Spinal cord (tissue), 10 donors: ENCODE data around the gene MCUB. TPM values are rescaled to one million over a fixed set of nuclear protein-coding genes. Genes with fewer than 3 reads are reported as not detected.
"Not testable (repeated sequence)": the region's sequence is repeated elsewhere in the genome, so short reads cannot be mapped to it uniquely, and the experiment has no call there.

Experiments
- DNase-seq, 6 donors: peaks; one replicate each; pipeline versions ENCODE4 v3.0.0 to v3.0.0-alpha.2; 2013 to 2015; ENCODE audit warnings: low spot score in 6 of 6, low read depth in 4 of 6
- H3K27ac ChIP-seq: one replicate; pipeline ENCODE4 v1.5.1; 2013; ENCODE audit warnings: low read depth, low read length, control low read depth
- H3K27me3 ChIP-seq: one replicate; pipeline ENCODE4 v1.6.1; 2013; ENCODE audit warnings: low read length; ENCODE audit not compliant: control insufficient read depth, insufficient read depth
- H3K36me3 ChIP-seq: one replicate; pipeline ENCODE4 v1.6.1; 2013; ENCODE audit warnings: low read length; ENCODE audit not compliant: control insufficient read depth, insufficient read depth
- H3K4me1 ChIP-seq: one replicate; pipeline ENCODE4 v1.6.1; 2013; ENCODE audit warnings: low read length; ENCODE audit not compliant: control insufficient read depth, insufficient read depth
- H3K4me3 ChIP-seq: one replicate; pipeline ENCODE4 v1.5.1; 2013; ENCODE audit warnings: low read depth, low read length, control low read depth
- H3K9me3 ChIP-seq: one replicate; pipeline ENCODE4 v1.6.1; 2013; ENCODE audit warnings: low read length; ENCODE audit not compliant: control insufficient read depth, insufficient read depth
- WGBS: methylation state at CpG from one replicate; pipeline ENCODE4 v1.1.5; 2013; ENCODE audit warnings: missing lambda C conversion rate; ENCODE audit not compliant: insufficient coverage; 5-methylcytosine and 5-hydroxymethylcytosine counted together
- polyA plus RNA-seq, 2 donors: library from polyadenylated mRNA; unstranded; fragments of 120-200 nt; gene quantifications; one replicate each; pipeline ENCODE4 v1.2.1, GENCODE V29; 2013; ENCODE audit not compliant: insufficient read length in 2 of 2
- total RNA-seq, 2 donors: library from RNA; depleted of rRNA in 1 of 2; stranded (reverse); fragments of 120-200 nt in 1 of 2; fragments of >200 nt in 1 of 2; gene quantifications; one replicate each; pipeline versions ENCODE4 v1.2.3 to v1.2.4, GENCODE V29; 2013 to 2014
- donor health status: healthy.

Gene MCUB
- total and polyA plus RNA-seq, 4 donors: 9.4 to 21.7 (median 18.8) TPM

DNA sequence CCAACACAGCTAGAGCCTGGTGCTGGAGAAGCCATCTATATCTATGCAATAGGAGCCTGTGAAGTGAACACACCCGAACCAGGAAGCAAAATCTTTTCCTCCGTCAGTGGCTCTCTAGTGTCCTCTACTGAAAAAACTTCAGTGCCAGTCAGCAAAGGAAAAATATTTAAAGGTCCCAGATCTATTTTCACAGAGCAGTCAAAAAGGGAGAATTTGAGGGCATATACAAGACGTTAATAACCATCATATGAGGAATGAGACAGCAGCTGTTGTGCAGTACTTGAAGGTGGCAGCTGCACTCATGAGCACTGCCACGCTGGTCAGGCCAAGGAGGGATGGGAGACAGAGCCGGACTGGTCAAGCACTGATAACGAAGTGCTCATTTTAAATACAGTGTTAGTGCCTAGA, 14.4 kb downstream of the MCUB start:
- 61% methylated on average over 6 of the region's 6 CpGs for WGBS

DNA sequence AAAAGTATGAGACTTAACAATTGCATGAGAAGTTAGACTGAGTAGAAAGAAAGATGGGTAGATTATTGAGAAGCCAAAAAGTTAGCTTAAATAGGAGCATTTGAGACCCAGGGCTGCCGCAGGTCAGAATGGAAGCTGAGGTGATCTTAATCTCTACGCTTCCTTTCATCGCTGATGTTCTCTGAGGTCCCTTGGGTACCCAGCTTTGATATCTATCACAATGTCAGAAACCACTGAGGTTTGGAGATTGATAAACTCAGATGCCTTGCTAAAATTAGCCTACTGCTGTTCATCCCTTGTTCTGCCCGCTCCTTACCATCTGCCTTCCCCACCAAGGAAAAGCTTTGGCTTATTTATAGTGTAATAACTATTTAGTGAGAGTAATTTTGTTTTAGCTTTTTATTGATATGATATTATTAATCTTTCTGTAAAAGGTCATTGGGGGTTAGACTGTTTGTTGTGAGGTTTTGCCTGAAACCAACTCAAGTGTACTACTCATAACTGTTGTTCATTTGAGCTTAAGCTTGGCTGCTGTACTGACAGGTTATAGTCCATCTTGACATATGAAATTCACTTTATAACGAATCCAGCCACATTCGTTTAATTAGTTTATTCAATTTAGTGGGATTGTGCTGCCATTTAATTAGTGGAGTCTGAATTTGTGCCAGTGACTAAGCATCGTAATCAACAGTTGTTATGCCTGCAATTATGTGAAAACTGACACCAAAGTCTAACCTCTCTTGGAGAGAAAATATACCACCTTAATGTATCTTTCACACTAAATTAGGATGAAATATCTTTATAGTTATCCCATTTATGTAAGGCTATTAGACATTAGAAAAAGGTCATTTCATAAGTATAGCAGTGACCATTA, 15.1 kb downstream of the MCUB start:
- H3K9me3 ChIP-seq: no peaks in the 10 kb centered on the region
- DNase-seq: peak in 1 of 6 donors; percentile 46
- WGBS: 100% methylated on average over 3 of the region's 7 CpGs

More for the DNA sequence above, 14.4 kb downstream of the MCUB start:
- Histone ChIP-seq H3K9me3 (no peaks in the 10 kb centered on the region), H3K4me3 (no peak overlapping the region), H3K27ac (no peak overlapping the region), H3K27me3 (no peaks in the 10 kb centered on the region), H3K36me3 (no peaks in the 10 kb centered on the region), H3K4me1 (no peaks in the 10 kb centered on the region)
- peak in 2 of 6 donors; percentile 33 to 47 for DNase-seq

DNA sequence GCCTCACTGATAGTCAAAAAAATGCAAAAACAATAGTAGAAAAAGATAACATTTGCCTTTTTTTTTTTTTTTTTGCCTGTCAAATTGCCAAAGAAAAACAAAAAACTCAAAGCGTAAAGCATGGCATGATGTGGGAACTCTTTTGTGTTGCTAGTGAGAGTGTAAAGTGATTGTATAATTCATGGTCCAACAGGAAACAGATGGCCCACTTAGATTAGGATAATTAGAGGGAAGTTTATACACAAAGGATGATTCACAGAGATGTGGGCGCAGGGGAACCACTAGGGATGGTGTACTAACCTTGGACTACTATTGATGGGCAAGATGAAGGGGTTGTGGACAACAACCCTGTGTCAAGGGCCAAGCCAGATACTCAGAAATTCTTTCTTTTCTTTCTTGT, 16.4 kb downstream of the MCUB start:
- no peaks in the 10 kb centered on the region for H3K9me3 ChIP-seq
- 38% methylated on average over 2 of the region's 2 CpGs for WGBS
- no peaks in the 10 kb centered on the region for H3K4me1 ChIP-seq
- no peaks in the 10 kb centered on the region for H3K27me3 ChIP-seq
- H3K27ac ChIP-seq: no peak overlapping the region
- H3K36me3 ChIP-seq: no peaks in the 10 kb centered on the region
- no peak overlapping the region for H3K4me3 ChIP-seq
- DNase-seq: peak in 2 of 6 donors; percentile 28 to 68

More for the DNA sequence above, 15.1 kb downstream of the MCUB start:
- Histone ChIP-seq H3K27ac (no peak overlapping the region), H3K4me3 (no peak overlapping the region), H3K36me3 (no peaks in the 10 kb centered on the region), H3K27me3 (no peaks in the 10 kb centered on the region), H3K4me1 (no peaks in the 10 kb centered on the region)

DNA sequence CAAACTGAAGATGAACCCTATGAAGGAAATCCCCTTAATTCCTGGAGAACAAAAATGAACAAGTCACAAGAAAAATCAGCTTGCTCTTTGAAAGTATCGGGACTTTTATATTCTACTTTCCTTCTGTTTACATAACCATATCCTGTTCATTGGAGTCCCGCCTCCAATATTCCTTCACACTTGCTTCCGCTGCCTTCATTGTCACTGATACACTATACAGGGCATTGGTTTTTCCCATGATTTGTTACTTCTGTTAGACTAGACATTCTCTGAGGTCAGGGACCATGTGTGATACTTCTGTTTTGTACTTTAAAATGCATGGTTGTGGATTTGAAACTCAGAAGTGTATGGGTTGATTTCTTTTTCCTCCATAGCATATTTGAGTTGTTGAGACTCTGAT, 18.8 kb downstream of the MCUB start:
- no peaks in the 10 kb centered on the region for H3K36me3 ChIP-seq
- no peak overlapping the region for H3K27ac ChIP-seq
- DNase-seq: no peak
- no peak overlapping the region for H3K4me3 ChIP-seq
- no CpG with 5 or more reads among the region's 3 CpGs for WGBS
- H3K27me3 ChIP-seq: no peaks in the 10 kb centered on the region
- no peaks in the 10 kb centered on the region for H3K9me3 ChIP-seq
- H3K4me1 ChIP-seq: no peaks in the 10 kb centered on the region

DNA sequence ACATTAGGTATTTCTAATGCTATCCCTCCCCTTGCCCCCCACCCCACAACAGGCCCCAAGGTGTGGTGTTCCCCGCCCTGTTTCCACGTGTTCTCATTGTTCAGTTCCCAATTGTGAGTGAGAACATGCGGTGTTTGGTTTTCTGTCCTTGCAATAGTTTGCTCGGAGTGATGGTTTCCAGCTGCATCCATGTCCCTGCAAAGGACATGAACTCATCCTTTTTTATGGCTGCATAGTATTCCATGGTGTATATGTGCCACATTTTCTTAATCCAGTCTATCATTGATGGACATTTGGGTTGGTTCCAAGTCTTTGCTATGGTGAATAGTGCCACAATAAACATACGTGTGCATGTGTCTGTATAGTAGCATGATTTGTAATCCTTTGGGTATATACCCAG, 20.0 kb downstream of the MCUB start:
- H3K9me3 ChIP-seq, H3K27ac ChIP-seq, H3K4me1 ChIP-seq, H3K36me3 ChIP-seq, DNase-seq, H3K27me3 ChIP-seq, H3K4me3 ChIP-seq: not testable (repeated sequence)
- no CpG with 5 or more reads among the region's 5 CpGs for WGBS

DNA sequence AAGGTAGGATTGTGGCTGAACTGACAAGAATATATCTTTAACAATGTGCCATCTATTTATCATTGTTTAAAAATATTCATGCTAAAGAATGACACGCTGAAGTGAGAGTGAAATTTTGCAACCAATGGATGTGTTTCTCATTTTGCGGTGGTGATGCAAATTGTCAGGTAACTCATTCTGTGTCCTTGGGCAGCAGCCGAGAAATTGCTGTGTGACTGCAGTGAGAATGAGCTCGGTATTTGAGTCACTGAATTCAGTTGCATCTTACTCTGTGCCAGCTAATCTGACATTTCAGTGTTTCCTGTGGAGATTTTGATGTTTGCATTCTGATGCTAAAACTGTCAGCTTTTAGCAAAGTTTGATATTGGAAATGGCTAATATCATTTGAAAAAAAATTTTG, 28.1 kb downstream of the MCUB start:
- H3K36me3 ChIP-seq: no peaks in the 10 kb centered on the region
- 63% methylated on average over 4 of the region's 4 CpGs for WGBS
- H3K4me3 ChIP-seq: no peak overlapping the region
- no peaks in the 10 kb centered on the region for H3K4me1 ChIP-seq
- peak in 1 of 6 donors; percentile 25 for DNase-seq
- no peaks in the 10 kb centered on the region for H3K27me3 ChIP-seq
- H3K27ac ChIP-seq: no peak overlapping the region
- no peaks in the 10 kb centered on the region for H3K9me3 ChIP-seq

DNA sequence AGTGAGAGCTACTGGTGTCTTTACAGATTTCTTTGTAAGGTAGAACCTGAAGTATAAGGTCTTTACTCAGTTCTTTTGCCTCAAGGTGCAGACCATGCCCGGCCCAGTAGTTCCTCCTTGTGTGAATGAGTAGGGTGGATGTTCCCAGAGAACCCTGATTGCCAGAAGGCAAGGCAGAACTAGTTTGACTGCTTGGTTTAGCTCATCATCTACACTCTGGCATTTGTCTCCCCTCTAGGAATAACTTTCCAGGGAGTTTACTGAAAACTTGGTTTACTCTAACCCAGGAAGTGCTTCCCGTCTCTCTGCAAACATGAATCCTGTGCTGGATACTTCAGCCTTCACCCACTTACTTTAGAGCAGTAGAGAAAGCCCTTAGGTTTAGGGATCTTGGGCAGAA, 29.1 kb downstream of the MCUB start:
- no CpG with 5 or more reads among the region's 2 CpGs for WGBS
- Histone ChIP-seq H3K4me1 (no peaks in the 10 kb centered on the region), H3K27me3 (no peaks in the 10 kb centered on the region), H3K4me3 (no peak overlapping the region), H3K9me3 (no peaks in the 10 kb centered on the region), H3K36me3 (no peaks in the 10 kb centered on the region), H3K27ac (no peak overlapping the region)
- no peak for DNase-seq

DNA sequence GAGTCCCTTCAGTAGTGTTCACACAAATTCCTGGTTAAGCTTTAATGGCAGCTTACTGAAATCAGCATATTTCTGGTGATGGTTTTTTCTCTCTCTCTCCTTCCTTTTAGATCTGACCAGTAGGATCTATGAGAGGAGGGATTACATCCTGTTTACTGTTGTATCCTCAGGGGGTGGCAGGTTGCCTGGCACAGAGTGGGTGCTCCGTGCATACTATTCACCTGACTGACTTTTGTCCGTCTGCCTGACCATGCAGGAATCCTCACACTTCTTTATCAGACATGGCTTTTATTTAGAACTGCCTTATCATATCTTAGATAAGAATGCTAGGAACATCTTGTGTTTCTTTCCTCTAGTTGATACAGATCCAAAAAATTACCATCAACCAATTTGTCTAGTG, 29.6 kb downstream of the MCUB start:
- no peaks in the 10 kb centered on the region for H3K27me3 ChIP-seq
- H3K4me1 ChIP-seq: no peaks in the 10 kb centered on the region
- H3K36me3 ChIP-seq: no peaks in the 10 kb centered on the region
- DNase-seq: peak in 1 of 6 donors; percentile 27
- WGBS: no CpG with 5 or more reads among the region's 2 CpGs
- no peak overlapping the region for H3K27ac ChIP-seq
- H3K9me3 ChIP-seq: no peaks in the 10 kb centered on the region
- H3K4me3 ChIP-seq: no peak overlapping the region

DNA sequence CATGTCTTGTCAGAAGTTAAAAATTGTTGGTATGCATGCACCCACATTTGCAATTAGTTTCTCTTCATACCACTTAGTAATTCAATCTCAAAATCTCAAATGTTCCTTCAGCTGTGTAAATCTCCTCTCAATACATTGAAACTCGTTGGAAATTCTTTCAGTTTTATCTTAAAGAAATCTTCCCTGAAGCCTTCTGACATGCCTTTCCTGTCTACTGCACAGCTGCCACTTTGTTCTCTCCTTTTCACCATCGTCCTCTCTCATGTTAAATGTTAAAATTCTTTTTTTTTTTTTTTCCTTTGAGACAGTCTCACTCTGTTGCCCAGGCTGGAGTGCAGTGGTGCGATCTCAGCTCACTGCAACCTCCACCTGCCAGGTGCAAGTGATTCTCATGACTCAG, 30.9 kb downstream of the MCUB start:
- Histone ChIP-seq H3K27me3 (no peaks in the 10 kb centered on the region), H3K4me3 (no peak overlapping the region), H3K27ac (no peak overlapping the region), H3K36me3 (no peaks in the 10 kb centered on the region), H3K4me1 (no peaks in the 10 kb centered on the region), H3K9me3 (no peaks in the 10 kb centered on the region)
- WGBS: 85% methylated on average over 1 of the region's 3 CpGs
- no peak for DNase-seq

DNA sequence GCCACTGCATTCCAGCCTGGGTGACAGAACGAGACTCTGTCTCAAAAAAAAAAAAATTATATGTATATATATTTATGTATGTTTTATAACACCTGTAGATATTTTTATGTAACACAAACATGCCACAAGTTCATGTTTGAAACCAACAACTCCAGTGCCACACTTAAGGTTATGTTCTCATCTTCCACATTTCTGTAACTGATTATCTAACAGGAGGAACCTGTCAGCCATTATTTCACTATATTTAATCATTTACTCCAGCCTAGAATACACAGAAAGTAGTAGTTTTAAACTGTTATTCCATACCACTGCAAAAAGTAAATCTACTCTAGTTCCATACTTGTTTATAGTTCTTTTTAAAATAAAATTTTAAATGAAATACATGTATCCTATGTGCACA, 32.3 kb downstream of the MCUB start:
- no peaks in the 10 kb centered on the region for H3K4me1 ChIP-seq
- DNase-seq: no peak
- no peaks in the 10 kb centered on the region for H3K9me3 ChIP-seq
- WGBS: no CpG with 5 or more reads among the region's 1 CpG
- no peak overlapping the region for H3K4me3 ChIP-seq
- H3K27me3 ChIP-seq: no peaks in the 10 kb centered on the region
- H3K27ac ChIP-seq: no peak overlapping the region
- H3K36me3 ChIP-seq: no peaks in the 10 kb centered on the region
